Right lobe of liver (tissue), 6 donors: ENCODE measurements around the gene PARD6G. TPM values are rescaled to one million over a fixed set of nuclear protein-coding genes. Genes with fewer than 3 reads are reported as not detected.

Experiments
- ATAC-seq, 4 donors: fragments of 200-7000 bp; cut with Tn5 transposase; one replicate each; pipeline ENCODE4 v1.9.1; 2020; ENCODE audit warnings: mild to moderate bottlenecking in 4 of 4, moderate library complexity in 4 of 4
- DNase-seq, 3 donors: peaks; one replicate each; pipeline ENCODE4 v3.0.0-alpha.2; 2020
- H3K27ac ChIP-seq, 3 donors: fragments of 200-600 bp; one replicate each; pipeline ENCODE4 v1.8.0; 2022
- H3K27me3 ChIP-seq, 2 donors: fragments of 200-600 bp; one replicate each; pipeline ENCODE4 v1.8.0; 2022
- H3K36me3 ChIP-seq, 4 donors: fragments of 200-600 bp; sonication (generic) in 1 of 4; one replicate each; pipeline versions ENCODE4 v1.5.1 to v1.8.0; 2017 to 2022; ENCODE audit warnings: control low read depth in 1 of 4
- H3K4me1 ChIP-seq, 4 donors: fragments of 200-600 bp; sonication (generic) in 1 of 4; one replicate each; pipeline versions ENCODE4 v1.5.1 to v1.8.0; 2017 to 2022; ENCODE audit warnings: control low read depth in 1 of 4
- H3K4me3 ChIP-seq, 3 donors: fragments of 200-600 bp; one replicate each; pipeline ENCODE4 v1.8.0; 2022
- H3K9me3 ChIP-seq, 4 donors: fragments of 200-600 bp; sonication (generic) in 1 of 4; one replicate each; pipeline versions ENCODE4 v1.5.1 to v1.8.0; 2017 to 2022; ENCODE audit warnings: control low read depth in 1 of 4
- CTCF ChIP-seq, 4 donors: fragments of 200-600 bp in 3 of 4; fragments of 450-650 bp in 1 of 4; IDR thresholded peaks; one replicate each; pipeline versions ENCODE4 v1.5.1 to v1.8.0; 2016 to 2022; ENCODE audit warnings: antibody characterized with exemption in 4 of 4, mild to moderate bottlenecking in 2 of 4
- POLR2A ChIP-seq: fragments of 450-650 bp; IDR thresholded peaks from one replicate; pipeline ENCODE4 v1.6.1; 2017; ENCODE audit warnings: antibody characterized with exemption, mild to moderate bottlenecking
- WGBS: methylation state at CpG from one replicate; pipeline ENCODE4 v1.1.6; 2018; ENCODE audit warnings: low coverage, low lambda C conversion rate; ENCODE audit not compliant: insufficient coverage; ENCODE audit errors: missing lambda C conversion rate; 5-methylcytosine and 5-hydroxymethylcytosine counted together
- intact Hi-C, 2 donors: fragments of 100-400 bp; cut with DNase I; formaldehyde crosslinking; loops; one replicate each; pipeline versions ENCODE4 v1.11.2 to v1.14.1; 2022
- total RNA-seq, 6 experiments: library from RNA; depleted of rRNA in 2 of 6; stranded (reverse); fragments of >200 nt in 2 of 6; fragmentation: NEBNext Ultra II Directional in 3 of 6; extraction: Animal tissue kit (Norgen Biotek cat#: 25700) in 3 of 6; gene quantifications; one replicate each; pipeline versions ENCODE4 v1.1.0 to v1.2.4, GENCODE V29; 2016 to 2023
- donor health status: DM: no; HTN: yes; CAD: no.
- donor health status: DM: no; HTN: no; CAD: no.
- donor health status: DM: no; HTN: no; CAD: no.
- donor health status: DM: no; HTN: yes; CAD: no.
- donor health status: DM: no; HTN: yes; CAD: no.

Gene PARD6G
- total RNA-seq, 6 experiments from 2014 or later: 1.1 to 5.5 (median 2.1) TPM

GRCh38 chr18:80140455-80140985, 106.8 kb downstream of the PARD6G start:
- Histone ChIP-seq H3K9me3 (no peaks in the 10 kb centered on the region), H3K27me3 (no peaks in the 10 kb centered on the region), H3K36me3 (peaks cover 0 to 41% (median 10%) of the 10 kb centered on the region in 4 donors), H3K27ac (no peak overlapping the region), H3K4me3 (no peak overlapping the region), H3K4me1 (peaks cover 0 to 7% (median 3%) of the 10 kb centered on the region in 4 donors)
- intact Hi-C loops: no loop called here
- ATAC-seq (no peak), DNase-seq (no peak)
- TF ChIP-seq POLR2A (no peak), CTCF (IDR thresholded peaks at IDR 0.05) (no peak)
- WGBS: no CpG with 5 or more reads among the region's 5 CpGs

DNA sequence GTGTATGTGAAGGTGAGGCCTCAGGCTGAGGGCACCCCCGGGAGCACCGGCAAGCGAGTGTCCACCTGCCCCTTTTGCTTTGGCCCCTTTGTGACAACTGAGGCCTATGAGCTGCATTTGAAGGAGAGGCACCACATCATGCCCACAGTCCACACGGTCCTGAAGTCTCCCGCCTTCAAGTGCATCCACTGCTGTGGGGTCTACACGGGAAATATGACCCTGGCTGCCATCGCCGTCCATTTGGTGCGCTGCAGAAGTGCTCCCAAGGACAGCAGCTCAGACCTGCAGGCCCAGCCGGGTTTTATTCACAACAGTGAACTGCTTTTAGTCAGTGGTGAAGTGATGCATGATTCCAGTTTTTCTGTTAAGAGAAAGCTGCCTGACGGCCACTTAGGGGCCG, 109.3 kb downstream of the PARD6G start:
- TF ChIP-seq POLR2A: no peak
- intact Hi-C loops: no loop called here
- Histone ChIP-seq H3K9me3 (no peaks in the 10 kb centered on the region), H3K27ac (no peak overlapping the region), H3K4me3 (no peak overlapping the region), H3K4me1 (peaks cover 0 to under 1% (median 0%) of the 10 kb centered on the region in 4 donors), H3K27me3 (no peaks in the 10 kb centered on the region), H3K36me3 (peaks cover 0 to 55% (median 11%) of the 10 kb centered on the region in 4 donors)
- ATAC-seq (no peak), DNase-seq (no peak)
- WGBS: 86% methylated on average over 9 of the region's 12 CpGs

- DNase-seq (no peak), ATAC-seq (no peak)
- Histone ChIP-seq H3K9me3 (no peaks in the 10 kb centered on the region), H3K27me3 (no peaks in the 10 kb centered on the region), H3K36me3 (peaks cover 0 to 55% (median 11%) of the 10 kb centered on the region in 4 donors), H3K4me1 (no peaks in the 10 kb centered on the region), H3K4me3 (no peak overlapping the region), H3K27ac (no peak overlapping the region)
- TF ChIP-seq CTCF (IDR thresholded peaks at IDR 0.05) (no peak), POLR2A (no peak)
- intact Hi-C loops: no loop called here
- WGBS: 97% methylated on average over 12 of the region's 14 CpGs
These were observed 110.2 kb downstream of the PARD6G start for GRCh38 chr18:80137137-80137536.

GRCh38 chr18:80136679-80137078, 110.6 kb downstream of the PARD6G start:
- DNase-seq (no peak), ATAC-seq (no peak)
- no CpG with 5 or more reads among the region's 8 CpGs for WGBS
- Histone ChIP-seq H3K27me3 (no peaks in the 10 kb centered on the region), H3K36me3 (peaks cover 0 to 55% (median 11%) of the 10 kb centered on the region in 4 donors), H3K27ac (no peak overlapping the region), H3K4me3 (no peak overlapping the region), H3K9me3 (no peaks in the 10 kb centered on the region), H3K4me1 (no peaks in the 10 kb centered on the region)
- intact Hi-C loops: no loop called here
- TF ChIP-seq POLR2A (no peak), CTCF (IDR thresholded peaks at IDR 0.05) (no peak)

DNA sequence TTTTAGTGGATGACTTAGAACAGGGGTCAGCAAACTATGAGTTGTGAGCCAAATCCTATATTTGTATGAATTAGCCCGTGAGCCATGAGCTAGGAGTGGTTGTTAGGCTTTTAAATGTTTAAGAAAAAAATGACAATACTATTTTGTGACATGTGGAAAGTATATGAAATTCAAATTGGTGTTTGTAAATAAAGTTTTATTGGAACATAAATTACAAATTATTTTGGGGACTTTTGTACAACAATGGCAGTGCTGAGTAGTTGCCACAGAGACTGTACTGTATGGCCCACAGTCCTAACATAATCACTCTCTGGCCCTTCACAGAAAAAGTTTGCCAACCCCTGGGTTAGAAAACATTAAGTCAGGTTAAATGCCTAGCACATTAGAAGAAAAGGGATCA, 112.2 kb downstream of the PARD6G start:
- H3K9me3 ChIP-seq: no peaks in the 10 kb centered on the region
- intact Hi-C loops: no loop called here
- no peak overlapping the region for H3K27ac ChIP-seq
- H3K4me3 ChIP-seq: no peak overlapping the region
- H3K36me3 ChIP-seq: peaks cover 0 to 55% (median 11%) of the 10 kb centered on the region in 4 donors
- ATAC-seq: no peak
- H3K27me3 ChIP-seq: no peaks in the 10 kb centered on the region
- TF ChIP-seq CTCF (IDR thresholded peaks at IDR 0.05) (no peak), POLR2A (no peak)
- DNase-seq: no peak
- no peaks in the 10 kb centered on the region for H3K4me1 ChIP-seq
- WGBS: 90% methylated on average over 1 of the region's 1 CpG
